Measurements from ENCODE around the gene KLHDC3. TPM values are rescaled to one million over a fixed set of nuclear protein-coding genes. Genes with fewer than 3 reads are reported as not detected.

Gene KLHDC3
- total and polyA plus RNA-seq, 9 of the 15 experiments (the other 6 are each of a cell fraction or from before 2014, with no cell fraction given), result 4.5 to 171 (median 107) TPM

- no peak for TF ChIP-seq RBM34 (IDR thresholded peaks at IDR 0.05; ENCODE audit: borderline replicate concordance, insufficient read depth, low read length)
- TF ChIP-seq ZNF445 (CRISPR knock-in tag; IDR thresholded peaks at IDR 0.05; ENCODE audit: low read depth), result no peak
- TF ChIP-seq SPI1 (IDR thresholded peaks at IDR 0.05; ENCODE audit: borderline replicate concordance, low read depth, low read length), result peak; percentile 59; the same call in 1 of the 2 replicates
- TF ChIP-seq ARID3B (CRISPR knock-in tag; IDR thresholded peaks at IDR 0.05; ENCODE audit: borderline replicate concordance), result no peak
- TF ChIP-seq SIN3B (IDR thresholded peaks at IDR 0.05; ENCODE audit: low read depth), result 0 out of 2 replicates have a peak, but pooled peaks have one; percentile 65
- peak; percentile 46; the same call in 1 of the 2 replicates for TF ChIP-seq JUND (IDR thresholded peaks at IDR 0.05; ENCODE audit: borderline replicate concordance, low read depth, low read length)
- TF ChIP-seq JUND (tag; IDR thresholded peaks at IDR 0.05; ENCODE audit: borderline replicate concordance, low read depth, low read length), result no peak; the same call in 2 of the 3 replicates
- peak; percentile 61 for TF ChIP-seq NFRKB (IDR thresholded peaks at IDR 0.05; ENCODE audit: low read depth)
- TF ChIP-seq CTCF (IDR thresholded peaks at IDR 0.05 in 2 of 3, conservative IDR thresholded peaks at IDR 0.05 in 1 of 3; ENCODE audit: insufficient read depth in 2 of 3, low read depth in 1 of 3, low read length in 3 of 3), result no peak
- TF ChIP-seq ZNF444 (CRISPR knock-in tag; IDR thresholded peaks at IDR 0.05), result no peak
- peak; percentile 92 for TF ChIP-seq ZNF592 (IDR thresholded peaks at IDR 0.05)
- TF ChIP-seq ZNF785 (CRISPR knock-in tag; IDR thresholded peaks at IDR 0.05), result no peak
- TF ChIP-seq THRB (CRISPR knock-in tag; conservative IDR thresholded peaks at IDR 0.05), result no peak
- TF ChIP-seq MCM2 (IDR thresholded peaks at IDR 0.05; ENCODE audit: low read depth), result no peak
- TF ChIP-seq MED1 (CRISPR knock-in tag; IDR thresholded peaks at IDR 0.05; ENCODE audit: borderline replicate concordance), result no peak
- no peak for TF ChIP-seq SNRNP70 (optimal IDR thresholded peaks at IDR 0.05; ENCODE audit: low read depth, low read length)
- TF ChIP-seq NONO (IDR thresholded peaks at IDR 0.05; ENCODE audit: low read depth in 2 of 2, low read length in 1 of 2), result peak in 1 of 2 experiments; percentile 70; a peak in 1 of 4 replicates
- no peak; the same call in 1 of the 2 replicates for TF ChIP-seq SOX6 (IDR thresholded peaks at IDR 0.05)
Observed at GRCh38 chr6:43021270-43022047, 7.4 kb downstream of the KLHDC3 start, which contains the start of gene RRP36 (continued).
